SU-DHL-6 (cell line): ENCODE results near the gene PPM1H.

Experiments
- CTCF ChIP-seq: fragments of 200-600 bp; sonication (generic); IDR thresholded peaks from one replicate; pipeline ENCODE4 v1.5.1; 2017; ENCODE audit warnings: antibody characterized with exemption, mild to moderate bottlenecking, low read length, moderate library complexity; ENCODE audit not compliant: insufficient read depth, poor library complexity, severe bottlenecking
- EZH2phosphoT487 ChIP-seq: fragments of 200-600 bp; sonication (generic), shearing (Covaris generic); conservative IDR thresholded peaks from 2 replicates; pipeline ENCODE4 v1.6.1; 2018; ENCODE audit warnings: mild to moderate bottlenecking, antibody characterized with exemption, low read length, moderate library complexity, mixed read lengths

- TF ChIP-seq CTCF, result no peak
- TF ChIP-seq EZH2phosphoT487, result no peak
Measured at GRCh38 chr12:62912644-62913043, 22.3 kb downstream of the PPM1H start.
